B cell (primary cell): Measurements from ENCODE around the gene ZNF253. TPM values are rescaled to one million over a fixed set of nuclear protein-coding genes. Genes with fewer than 3 reads are reported as not detected.
A peak's percentile ranks its signal among the peaks of the same experiment; 100 is the strongest.
"Not testable (repeated sequence)": the region's sequence is repeated elsewhere in the genome, so short reads cannot be mapped to it uniquely, and the experiment has no call there.

Source experiments
- ATAC-seq: fragments of 200-7000 bp; cut with Tn5 transposase; one replicate; pipeline ENCODE4 v1.10.0; 2021; ENCODE audit warnings: low read depth, mild to moderate bottlenecking, moderate number of reproducible peaks, moderate library complexity
- CTCF ChIA-PET: fragments of 350-600 bp; sonication (Branson Sonifier 250); formaldehyde crosslinking; loops from one replicate; lab custom pipeline; 2021; ENCODE audit warnings: antibody characterized with exemption, inconsistent platforms; lab: Charles Lee
- POLR2A ChIA-PET: fragments of 350-600 bp; sonication (Branson Sonifier 250); formaldehyde crosslinking; loops from one replicate; lab custom pipeline; 2021; ENCODE audit warnings: antibody characterized with exemption; lab: Charles Lee
- DNase-seq: peaks from one replicate; pipeline ENCODE4 v3.0.0; 2013
- H2AFZ ChIP-seq: 2 replicates; pipeline ENCODE4 v1.6.1; 2012; ENCODE audit warnings: mild to moderate bottlenecking, low read depth, low read length; ENCODE audit not compliant: insufficient read depth, poor library complexity, severe bottlenecking
- H3K27ac ChIP-seq, 2 donors: 1 replicate in 1 of 2; 2 replicates in 1 of 2; pipeline ENCODE4 v1.5.1; 2012 to 2013; ENCODE audit warnings: low read length in 2 of 2, mild to moderate bottlenecking in 2 of 2, moderate library complexity in 1 of 2
- H3K27me3 ChIP-seq, 4 experiments: fragments of 200-600 bp in 1 of 4; sonication (generic) in 1 of 4; replicated peaks in 1 of 4; 1 replicate in 2 of 4; 2 replicates in 2 of 4; pipeline versions ENCODE4 v1.6.1 to v1.7.0; 2013 to 2016; ENCODE audit warnings: low read length in 3 of 4, mild to moderate bottlenecking in 2 of 4, mixed read lengths in 1 of 4, moderate library complexity in 1 of 4; ENCODE audit not compliant: insufficient read depth in 4 of 4, control insufficient read depth in 3 of 4; ENCODE audit errors: control extremely low read depth in 1 of 4
- H3K36me3 ChIP-seq, 2 experiments: replicated peaks in 1 of 2; 1 replicate in 1 of 2; 2 replicates in 1 of 2; pipeline versions ENCODE4 v1.6.1 to v1.7.1; 2013; ENCODE audit warnings: low read length in 1 of 2; ENCODE audit not compliant: insufficient read depth in 2 of 2, control insufficient read depth in 1 of 2; ENCODE audit errors: control extremely low read depth in 1 of 2, extremely low read depth in 1 of 2
- H3K4me1 ChIP-seq, 2 donors: fragments of 200-600 bp in 1 of 2; sonication (generic) in 1 of 2; 1 replicate in 1 of 2; 2 replicates in 1 of 2; pipeline versions ENCODE4 v1.5.1 to v1.6.1; 2013 to 2017; ENCODE audit warnings: low read length in 2 of 2; ENCODE audit not compliant: control insufficient read depth in 2 of 2, insufficient read depth in 2 of 2
- H3K4me2 ChIP-seq: replicated peaks from 2 replicates; pipeline ENCODE3; 2012; ENCODE audit warnings: mild to moderate bottlenecking, low read depth, low read length; ENCODE audit not compliant: poor library complexity, severe bottlenecking
- H3K4me3 ChIP-seq, 5 experiments: fragments of 200-600 bp in 1 of 5; sonication (generic) in 1 of 5; 1 replicate in 3 of 5; 2 replicates in 2 of 5; pipeline versions ENCODE4 v1.5.1 to v1.7.0; 2011 to 2016; ENCODE audit warnings: low read length in 4 of 5, mild to moderate bottlenecking in 4 of 5, low read depth in 2 of 5, control low read depth in 1 of 5, moderate library complexity in 1 of 5; ENCODE audit not compliant: insufficient read depth in 1 of 5; ENCODE audit errors: control extremely low read depth in 1 of 5, extremely low read depth in 1 of 5
- H3K79me2 ChIP-seq: fragments of 200-600 bp; sonication (generic); one replicate; pipeline ENCODE4 v1.6.0; 2016; ENCODE audit warnings: low read length; ENCODE audit not compliant: control insufficient read depth, insufficient read depth
- H3K9ac ChIP-seq: fragments of 200-600 bp; sonication (generic); 2 replicates; pipeline ENCODE4 v1.6.1; 2017; ENCODE audit warnings: mild to moderate bottlenecking, low read length, moderate library complexity
- H3K9me3 ChIP-seq, 3 donors: one replicate each; pipeline versions ENCODE4 v1.6.1 to v1.7.1; 2013; ENCODE audit warnings: low read length in 2 of 3; ENCODE audit not compliant: control insufficient read depth in 2 of 3, insufficient read depth in 1 of 3; ENCODE audit errors: control extremely low read depth in 1 of 3
- H4K20me1 ChIP-seq: 2 replicates; pipeline ENCODE4 v1.6.0; 2012; ENCODE audit warnings: mild to moderate bottlenecking, low read length; ENCODE audit not compliant: insufficient read depth, control insufficient read depth, poor library complexity, severe bottlenecking
- H3K27ac Mint-ChIP-seq: one replicate; pipeline ENCODE4 v1.8.0; 2021; ENCODE audit warnings: mixed read lengths
- H3K27me3 Mint-ChIP-seq: one replicate; pipeline ENCODE4 v1.8.0; 2021; ENCODE audit warnings: mixed read lengths
- H3K4me1 Mint-ChIP-seq: one replicate; pipeline ENCODE4 v1.8.0; 2021; ENCODE audit warnings: mixed read lengths
- H3K4me3 Mint-ChIP-seq: one replicate; pipeline ENCODE4 v1.8.0; 2021; ENCODE audit warnings: mixed read lengths
- H3K9me3 Mint-ChIP-seq: one replicate; pipeline ENCODE4 v1.8.0; 2022; ENCODE audit warnings: mixed read lengths; ENCODE audit not compliant: insufficient read depth
- EZH2 ChIP-seq: IDR thresholded peaks from 2 replicates; pipeline ENCODE4 v1.6.1; 2012; ENCODE audit warnings: borderline replicate concordance, low read depth, mild to moderate bottlenecking, moderate library complexity, low read length; ENCODE audit not compliant: insufficient read depth, poor library complexity, severe bottlenecking
- WGBS: methylation state at CpG from one replicate; pipeline ENCODE4 v1.1.5; 2013; ENCODE audit warnings: missing lambda C conversion rate; ENCODE audit not compliant: insufficient coverage; 5-methylcytosine and 5-hydroxymethylcytosine counted together
- intact Hi-C: fragments of 100-400 bp; cut with micrococcal nuclease; formaldehyde crosslinking; loops from one replicate; pipeline ENCODE4 v1.10.0; 2022
- polyA plus RNA-seq: library from polyadenylated mRNA; depleted of rRNA; stranded (reverse); fragments of >200 nt; gene quantifications from 2 replicates; pipeline ENCODE4 v1.2.3, GENCODE V29; 2012
- total RNA-seq, 2 donors: library from RNA; stranded (reverse); fragments of 120-200 nt in 1 of 2; gene quantifications; 1 replicate in 1 of 2; 2 replicates in 1 of 2; pipeline versions ENCODE4 v1.2.3 to v1.2.4, GENCODE V29; 2013 to 2022
- TF ChIP-seq, protein P1 (sequence below): fragments of 200-600 bp; IDR thresholded peaks from one replicate; pipeline ENCODE4 v1.8.0; 2022; ENCODE audit warnings: antibody characterized with exemption, mild to moderate bottlenecking

The ZNF253 gene
- total and polyA plus RNA-seq, 2 donors (not counting 1 experiment from before 2014, with no cell fraction given): 5.5 to 28.6 TPM

- ATAC-seq (peak; percentile 29), DNase-seq (peak; percentile 80)
- Mint-ChIP-seq H3K4me3 (peak overlapping the region; percentile 100), H3K27ac (peak overlapping the region; percentile 98), H3K9me3 (no peaks in the 10 kb centered on the region), H3K27me3 (no peaks in the 10 kb centered on the region), H3K4me1 (peaks cover 39% of the 10 kb centered on the region)
- Histone ChIP-seq H3K4me1 (peaks cover 15 to 25% of the 10 kb centered on the region in 2 donors), H3K79me2 (peaks cover 47% of the 10 kb centered on the region), H3K36me3 (no peaks in the 10 kb centered on the region), H3K27ac (peak overlapping the region; percentile 88 to 91), H2AFZ (peak overlapping the region; percentile 84), H3K27me3 (no peaks in the 10 kb centered on the region), H3K9ac (peak overlapping the region; percentile 89), H3K9me3 (peaks cover 0 to 5% (median 0%) of the 10 kb centered on the region in 3 donors), H4K20me1 (peaks cover 7% of the 10 kb centered on the region), H3K4me2 (peak overlapping the region; percentile 85), H3K4me3 (peak overlapping the region; percentile 78 to 97 (median 93))
- intact Hi-C loops: loop anchor here (1.0 to 10.0 kb wide), 6 partner anchors 34 to 368 kb away; partner anchors contain the start of genes ATP13A1, ZNF682, ZNF90 and ZNF93
- 0% methylated on average over 17 of the region's 23 CpGs for WGBS
- TF ChIP-seq, protein P1, sequence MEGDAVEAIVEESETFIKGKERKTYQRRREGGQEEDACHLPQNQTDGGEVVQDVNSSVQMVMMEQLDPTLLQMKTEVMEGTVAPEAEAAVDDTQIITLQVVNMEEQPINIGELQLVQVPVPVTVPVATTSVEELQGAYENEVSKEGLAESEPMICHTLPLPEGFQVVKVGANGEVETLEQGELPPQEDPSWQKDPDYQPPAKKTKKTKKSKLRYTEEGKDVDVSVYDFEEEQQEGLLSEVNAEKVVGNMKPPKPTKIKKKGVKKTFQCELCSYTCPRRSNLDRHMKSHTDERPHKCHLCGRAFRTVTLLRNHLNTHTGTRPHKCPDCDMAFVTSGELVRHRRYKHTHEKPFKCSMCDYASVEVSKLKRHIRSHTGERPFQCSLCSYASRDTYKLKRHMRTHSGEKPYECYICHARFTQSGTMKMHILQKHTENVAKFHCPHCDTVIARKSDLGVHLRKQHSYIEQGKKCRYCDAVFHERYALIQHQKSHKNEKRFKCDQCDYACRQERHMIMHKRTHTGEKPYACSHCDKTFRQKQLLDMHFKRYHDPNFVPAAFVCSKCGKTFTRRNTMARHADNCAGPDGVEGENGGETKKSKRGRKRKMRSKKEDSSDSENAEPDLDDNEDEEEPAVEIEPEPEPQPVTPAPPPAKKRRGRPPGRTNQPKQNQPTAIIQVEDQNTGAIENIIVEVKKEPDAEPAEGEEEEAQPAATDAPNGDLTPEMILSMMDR: no peak
- TF ChIP-seq EZH2: no peak
- POLR2A ChIA-PET: interaction anchor here (0.6 to 2.9 kb wide), 13 partner anchors 13 to 252 kb away, joined by 3 to 33 read pairs (median 5); partner anchors contain the start of genes ATP13A1, ZNF101, ZNF14 and ZNF506
- CTCF ChIA-PET: interaction anchor here (1.2 to 2.0 kb wide), 3 partner anchors 33 to 94 kb away, joined by 3 to 9 read pairs (median 5); partner anchors contain the start of genes ZNF506 and ZNF93
Measured at GRCh38 chr19:19866611-19867248, 1.0 kb downstream of the ZNF253 start.

GRCh38 chr19:19870086-19870485 lies 4.4 kb downstream of the ZNF253 start:
- H3K9me3 ChIP-seq, H3K27me3 ChIP-seq, H3K4me3 Mint-ChIP-seq, ATAC-seq, H3K36me3 ChIP-seq, H3K27me3 Mint-ChIP-seq, H3K9me3 Mint-ChIP-seq, H3K27ac ChIP-seq, H3K4me2 ChIP-seq, H3K9ac ChIP-seq, intact Hi-C loops, DNase-seq, H2AFZ ChIP-seq, H3K4me3 ChIP-seq, H3K27ac Mint-ChIP-seq: not testable (repeated sequence)
- Histone ChIP-seq H3K79me2 (peaks cover 78% of the 10 kb centered on the region), H3K4me1 (peaks cover 15 to 29% of the 10 kb centered on the region in 2 donors), H4K20me1 (peaks cover 14% of the 10 kb centered on the region)
- peaks cover 45% of the 10 kb centered on the region for H3K4me1 Mint-ChIP-seq
- ChIA-PET POLR2A (interaction anchor here (0.7 kb wide), 1 partner anchor 316 kb away, joined by 4 read pairs; no protein-coding TSS in a partner anchor), CTCF (interaction anchor here (1.7 kb wide), 1 partner anchor 50 kb away, joined by 5 read pairs; no protein-coding TSS in a partner anchor)
- WGBS: 100% methylated on average over 1 of the region's 5 CpGs
